GM12892 (cell line): Measurements from ENCODE around the gene RBL1.

Experiments used
- POLR2A ChIP-seq: IDR thresholded peaks from 2 replicates; pipeline ENCODE4 v1.6.1; 2011; ENCODE audit warnings: low read depth, low read length, control low read depth
- POLR2AphosphoS5 ChIP-seq: IDR thresholded peaks from 2 replicates; pipeline ENCODE4 v1.6.1; 2011; ENCODE audit warnings: low read depth, low read length, control low read depth
- TAF1 ChIP-seq: IDR thresholded peaks from 2 replicates; pipeline ENCODE4 v1.6.1; 2011; ENCODE audit warnings: low read depth, mild to moderate bottlenecking, control low read depth, low read length, borderline replicate concordance

- TF ChIP-seq TAF1 (no peak), POLR2AphosphoS5 (no peak), POLR2A (no peak)
Observed at GRCh38 chr20:37032077-37032476, 63.7 kb downstream of the RBL1 start.
